ENCODE data around the gene PSMG4. TPM values are rescaled to one million over a fixed set of nuclear protein-coding genes. Genes with fewer than 3 reads are reported as not detected.

PSMG4 gene
- total RNA-seq, 2 donors from 2014 or later = 9.9 to 13.8 TPM

DNA sequence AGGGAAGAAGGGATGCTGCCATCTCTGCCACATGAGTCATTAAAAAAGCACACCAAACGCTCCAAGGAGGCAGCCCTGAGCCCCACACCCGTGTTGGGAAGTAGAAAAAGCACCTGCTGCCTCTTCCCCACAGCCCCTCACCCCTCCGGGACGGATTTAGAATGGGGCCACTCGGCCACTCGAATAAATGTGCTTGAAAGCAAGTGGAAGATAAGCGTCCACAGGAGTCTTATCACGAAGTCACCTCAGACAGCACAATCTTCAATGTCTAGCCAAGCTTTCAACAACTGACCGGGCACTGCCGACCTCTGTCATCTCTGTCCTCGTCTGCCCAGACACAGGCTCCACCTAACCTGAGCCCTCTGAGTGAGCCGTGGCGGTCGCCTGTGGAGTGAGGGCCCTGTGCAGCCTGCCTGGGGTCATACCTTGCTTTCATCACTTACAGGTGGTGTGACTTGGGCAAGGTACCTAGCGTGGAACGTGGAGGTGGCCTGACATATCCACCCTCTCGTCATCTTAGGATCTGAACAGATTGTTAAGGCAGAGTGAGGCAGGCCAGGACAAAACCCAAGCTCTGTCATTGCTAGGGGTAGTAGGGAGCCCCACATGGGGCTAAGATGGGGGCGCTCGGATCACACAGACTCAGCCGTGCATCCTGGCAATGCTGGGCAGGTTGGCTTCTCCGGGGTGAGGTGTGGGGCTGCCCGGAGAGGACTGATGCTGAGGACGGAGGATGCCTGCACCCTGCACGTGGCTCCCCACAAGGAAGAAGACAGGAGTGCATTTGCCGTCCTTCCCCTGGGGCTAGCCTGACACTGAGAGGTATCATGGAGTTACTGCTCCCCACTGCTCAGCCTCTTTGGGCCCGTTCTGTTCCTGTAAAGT lies 34.8 kb downstream of the PSMG4 start:
- intact Hi-C loops (cut with DNase I, micrococcal nuclease) = loop anchor here in 1 of 2 donors (10.0 kb wide), 1 partner anchor 171 kb away; no protein-coding TSS in a partner anchor
- ATAC-seq (no peak), DNase-seq (peak in 1 of 2 donors; percentile 18)

DNA sequence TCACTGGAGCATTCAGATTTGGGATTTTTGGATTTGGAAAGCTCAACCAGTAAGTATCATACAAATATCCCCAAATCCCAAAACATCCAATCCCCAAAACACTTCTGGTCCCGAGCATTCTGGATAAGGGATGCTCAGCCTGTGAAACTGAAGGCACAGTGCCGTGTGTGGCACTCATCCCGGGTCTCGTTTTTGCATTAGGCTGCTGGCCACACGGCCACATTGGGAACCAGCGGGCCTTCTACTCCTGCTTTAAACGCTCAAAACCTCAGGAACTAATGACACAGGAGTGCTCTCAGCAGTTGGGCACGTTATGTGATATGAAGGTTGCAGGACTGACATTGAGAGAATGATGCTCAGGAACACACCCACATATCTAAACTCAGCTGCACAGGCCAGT lies 35.6 kb downstream of the PSMG4 start:
- ATAC-seq = no peak
- DNase-seq = peak in 1 of 2 donors; percentile 7
- intact Hi-C loops (cut with DNase I, micrococcal nuclease) = loop anchor here in 1 of 2 donors (10.0 kb wide), 1 partner anchor 170 kb away; no protein-coding TSS in a partner anchor

DNA sequence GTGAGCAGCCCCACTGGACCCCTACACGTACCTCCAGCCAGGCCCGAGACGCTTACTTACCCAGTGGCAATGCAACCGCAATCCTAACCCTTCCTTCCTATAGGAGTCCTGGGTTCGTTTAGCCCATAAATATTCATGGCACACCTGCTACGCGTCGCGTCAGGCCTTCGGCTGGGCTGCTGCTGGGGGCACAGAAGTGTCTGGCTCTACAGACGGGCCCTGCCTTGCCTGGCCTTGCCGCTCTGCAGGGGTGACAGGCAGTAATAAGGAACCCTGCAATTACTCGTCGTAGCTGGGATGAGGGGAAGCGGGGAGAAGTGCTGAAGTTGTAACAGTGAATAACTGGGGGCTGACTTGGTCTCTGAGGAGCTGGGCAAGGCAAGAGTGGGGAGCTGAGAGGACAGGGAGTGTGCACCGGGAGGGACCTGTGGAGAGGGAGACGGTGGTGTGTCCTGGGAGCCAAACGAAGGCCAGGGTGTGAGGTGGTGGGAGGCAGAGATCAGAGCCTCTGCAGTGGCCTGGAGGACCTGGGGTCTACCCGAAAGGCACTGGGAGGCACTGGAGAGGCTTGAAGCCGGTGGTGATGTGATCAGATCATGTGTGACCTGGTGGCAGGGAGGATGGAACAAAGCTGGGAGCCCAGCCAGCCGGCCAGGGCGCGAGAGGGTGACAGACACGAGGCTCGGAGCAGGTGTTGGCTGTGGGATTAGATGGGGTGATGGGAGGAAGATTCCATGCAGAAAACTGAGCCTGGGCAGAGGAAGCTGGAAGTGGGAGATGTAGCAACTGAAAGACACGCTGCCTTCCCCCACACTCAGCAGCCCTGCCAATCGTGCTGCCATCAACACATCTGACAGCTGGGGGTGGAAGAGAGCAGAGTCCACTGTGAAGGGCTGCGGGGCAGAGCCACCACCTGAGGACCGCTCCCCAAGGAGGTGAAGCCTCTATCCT lies 36.4 kb downstream of the PSMG4 start:
- intact Hi-C loops (cut with DNase I, micrococcal nuclease) = loop anchor here in 1 of 2 donors (10.0 kb wide), 1 partner anchor 170 kb away; no protein-coding TSS in a partner anchor
- DNase-seq (peak in 1 of 2 donors; percentile 33), ATAC-seq (peak; percentile 73)

DNA sequence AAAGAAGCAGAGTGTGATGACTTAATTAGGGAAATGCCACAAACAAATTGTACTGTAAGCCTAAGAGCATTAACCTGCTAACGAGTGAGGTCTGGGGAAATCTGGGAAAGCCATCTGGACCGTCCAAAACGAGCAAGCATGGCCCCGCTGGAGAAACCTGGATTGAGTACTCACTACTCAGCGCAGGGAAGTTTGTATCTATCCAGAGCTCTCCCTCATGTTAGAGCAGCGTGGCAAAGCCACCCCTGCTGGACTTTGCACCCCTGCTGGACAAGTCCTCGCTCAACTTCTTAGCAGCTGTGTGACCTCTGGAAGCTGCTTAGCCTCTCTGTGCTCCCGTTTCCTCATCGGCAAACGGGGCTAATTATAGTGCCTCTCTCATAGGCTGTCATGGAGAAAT lies 37.3 kb downstream of the PSMG4 start:
- DNase-seq = peak in 1 of 2 donors; percentile 21
- intact Hi-C loops (cut with DNase I, micrococcal nuclease) = loop anchor here in 1 of 2 donors (10.0 kb wide), 1 partner anchor 169 kb away; no protein-coding TSS in a partner anchor
- ATAC-seq = peak; percentile 52

DNA sequence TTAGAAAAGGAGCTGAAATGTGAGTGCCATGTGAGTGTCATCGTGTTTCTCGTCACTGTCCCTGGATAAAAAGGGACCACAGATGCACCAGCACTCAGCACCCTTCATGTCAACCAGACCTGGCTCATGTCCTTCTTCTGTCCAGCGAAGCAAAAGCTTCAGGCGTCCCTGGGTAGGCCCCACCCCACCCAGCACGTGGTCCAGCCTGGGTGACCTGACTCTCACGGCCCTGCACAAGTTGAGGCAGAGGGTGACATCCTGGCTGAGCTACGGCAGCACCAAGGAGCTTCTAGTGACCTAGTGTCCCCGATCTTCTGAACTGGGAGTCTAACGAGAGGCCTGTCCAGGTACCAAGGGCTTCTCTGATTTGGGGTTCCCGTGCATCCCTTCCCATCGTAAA lies 37.8 kb downstream of the PSMG4 start:
- peak in 1 of 2 donors; percentile 9 for DNase-seq
- ATAC-seq = no peak
- intact Hi-C loops (cut with DNase I, micrococcal nuclease) = loop anchor here in 1 of 2 donors (10.0 kb wide), 1 partner anchor 168 kb away; no protein-coding TSS in a partner anchor

DNA sequence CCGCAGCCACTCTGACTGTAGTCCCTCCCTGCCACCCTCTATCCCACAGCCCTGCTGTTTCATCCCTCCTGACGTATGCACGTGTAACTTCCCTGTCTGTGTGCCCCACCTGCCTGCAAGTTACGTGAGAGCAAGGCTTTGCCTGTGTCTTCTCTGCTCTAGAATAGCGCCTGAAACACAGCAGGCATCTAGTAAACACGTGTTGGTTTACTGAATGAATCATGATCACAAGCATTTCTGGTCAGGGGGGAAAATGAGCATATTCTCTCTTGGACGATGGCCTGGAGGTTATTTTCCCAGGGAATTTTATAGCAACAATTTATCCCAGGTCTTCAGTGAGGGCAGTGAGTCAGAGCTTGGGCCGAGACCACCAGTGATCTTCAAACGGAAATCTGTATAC lies 38.3 kb downstream of the PSMG4 start:
- DNase-seq (no peak), ATAC-seq (no peak)
- intact Hi-C loops (cut with DNase I, micrococcal nuclease) = loop anchor here in 1 of 2 donors (10.0 kb wide), 1 partner anchor 168 kb away; no protein-coding TSS in a partner anchor

DNA sequence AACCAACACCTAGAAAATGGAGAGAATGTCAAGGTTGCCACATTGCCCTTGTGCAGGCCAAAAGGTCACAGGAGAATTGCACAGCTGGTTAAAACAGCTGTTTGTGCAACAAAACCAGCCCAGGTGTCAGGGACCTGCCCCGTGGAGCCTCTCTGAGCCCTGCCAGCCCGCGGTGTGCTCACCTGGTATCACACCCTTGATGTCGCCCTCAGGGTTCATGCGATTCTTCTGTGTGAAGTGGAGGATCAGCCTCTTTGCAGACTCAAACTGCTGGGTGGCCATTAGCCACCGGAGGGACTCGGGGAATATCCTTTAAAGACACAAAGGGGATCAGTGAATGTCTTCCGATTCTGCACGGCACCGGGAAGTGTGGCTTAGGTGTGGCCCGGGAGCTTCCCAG lies 39.2 kb downstream of the PSMG4 start:
- intact Hi-C loops (cut with DNase I, micrococcal nuclease) = loop anchor here in 1 of 2 donors (10.0 kb wide), 1 partner anchor 167 kb away; no protein-coding TSS in a partner anchor
- DNase-seq (peak in 1 of 2 donors; percentile 12), ATAC-seq (peak; percentile 19)

DNA sequence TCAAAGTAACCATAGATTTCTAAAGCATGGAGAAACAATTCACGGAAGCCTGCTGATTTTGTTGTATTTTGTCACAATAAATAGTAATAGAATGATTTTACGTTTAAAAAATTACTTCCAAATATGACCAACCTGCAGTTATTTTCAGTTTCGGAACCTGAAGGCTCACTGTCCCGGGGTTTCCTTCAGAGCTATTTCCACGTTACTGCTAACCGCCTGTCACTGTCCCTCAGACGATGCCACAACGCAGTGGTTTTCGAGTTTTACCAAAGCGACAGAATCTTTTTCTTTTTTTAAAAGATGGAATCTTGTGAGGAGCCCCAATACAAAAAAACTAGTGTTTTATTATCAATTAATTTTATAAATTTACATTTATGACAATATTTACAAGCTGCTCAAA lies 40.5 kb downstream of the PSMG4 start:
- ATAC-seq = no peak
- DNase-seq = no peak
- intact Hi-C loops (cut with DNase I, micrococcal nuclease) = loop anchor here in 1 of 2 donors (10.0 kb wide), 1 partner anchor 166 kb away; no protein-coding TSS in a partner anchor

DNA sequence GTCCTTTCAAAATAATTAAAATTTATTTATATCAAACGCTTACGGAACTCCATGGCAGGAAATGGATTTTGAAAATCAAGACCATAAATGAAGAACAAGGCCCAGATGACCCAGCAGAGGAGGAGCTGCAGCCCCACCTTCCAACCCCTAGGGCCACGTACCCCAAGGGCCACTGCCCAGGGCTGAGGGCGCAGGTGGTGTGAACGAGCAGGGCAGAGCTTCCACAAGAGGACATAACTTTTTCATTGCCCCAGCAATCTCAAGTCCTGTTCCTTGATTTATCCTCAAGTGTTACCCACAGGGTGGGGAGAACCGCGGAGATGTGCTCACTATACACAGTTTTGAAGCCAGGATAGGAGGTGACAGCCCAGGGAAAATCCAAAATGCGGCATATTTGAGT lies 42.8 kb downstream of the PSMG4 start:
- intact Hi-C loops (cut with DNase I, micrococcal nuclease) = no loop called here
- ATAC-seq = no peak
- DNase-seq = peak in 1 of 2 donors; percentile 3

DNA sequence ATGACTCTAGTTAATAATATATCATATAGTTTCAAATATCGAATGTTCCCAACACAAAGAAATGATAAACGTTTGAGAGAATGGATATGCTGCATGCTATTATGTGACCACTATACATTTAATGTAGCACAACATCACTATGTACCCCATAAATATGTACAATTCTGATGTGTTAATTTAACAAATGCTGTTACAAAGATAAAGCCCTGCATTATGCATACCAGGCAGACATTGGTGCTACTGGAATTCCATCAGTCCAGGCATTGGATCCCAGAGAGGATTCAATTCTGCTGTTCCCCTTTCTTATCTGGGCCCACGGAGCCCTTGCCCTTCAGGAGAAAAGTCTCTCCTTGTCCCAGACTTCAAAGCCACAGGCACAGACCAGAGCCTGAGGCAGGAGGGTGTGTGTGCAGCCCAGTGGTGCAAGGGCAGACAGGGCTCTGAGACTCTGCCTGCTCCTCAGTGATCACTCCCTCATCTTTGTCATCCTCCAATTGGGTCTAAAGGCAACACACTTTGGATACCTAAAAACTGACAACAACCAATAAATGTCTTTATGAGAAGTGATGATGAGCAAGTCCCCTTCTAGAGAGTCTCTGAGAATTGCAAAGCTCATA lies 45.2 kb downstream of the PSMG4 start:
- no peak for DNase-seq
- no peak for ATAC-seq
- intact Hi-C loops (cut with DNase I, micrococcal nuclease) = no loop called here

DNA sequence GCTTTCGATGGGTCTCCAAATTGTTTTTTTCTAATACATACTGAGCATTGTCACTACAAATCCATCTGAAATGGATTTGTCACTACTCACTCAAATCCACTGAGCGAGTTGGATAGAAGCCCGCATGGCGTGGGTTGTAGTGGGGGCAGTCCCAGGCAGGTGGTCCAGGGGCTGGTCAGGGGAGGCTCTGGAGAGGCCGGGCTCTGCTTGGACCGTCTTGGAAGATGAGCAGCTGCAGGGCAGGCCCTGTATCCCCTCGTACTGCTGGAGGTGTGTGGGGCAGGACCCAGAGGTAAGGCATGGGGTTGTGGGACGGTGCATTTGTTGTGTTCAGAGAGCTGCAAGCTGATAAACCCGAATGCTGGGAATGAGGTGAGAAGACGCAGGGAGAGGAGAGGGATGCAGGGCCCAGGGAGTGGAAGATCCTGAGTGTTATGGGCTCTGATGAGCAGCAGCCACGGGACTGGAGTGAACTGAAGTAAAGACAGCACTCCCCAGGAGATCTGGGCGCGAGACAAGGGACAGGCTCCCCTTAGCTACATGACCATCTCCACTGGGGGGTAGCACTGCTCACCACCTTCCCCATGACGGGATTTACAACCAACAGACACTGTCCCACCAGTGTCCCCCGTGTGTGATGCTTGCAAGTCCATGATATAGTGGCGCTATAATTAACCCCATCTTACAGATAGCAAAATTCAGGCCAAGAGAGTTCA lies 45.9 kb downstream of the PSMG4 start:
- intact Hi-C loops (cut with DNase I, micrococcal nuclease) = no loop called here
- ATAC-seq = peak; percentile 13
- no peak for DNase-seq

DNA sequence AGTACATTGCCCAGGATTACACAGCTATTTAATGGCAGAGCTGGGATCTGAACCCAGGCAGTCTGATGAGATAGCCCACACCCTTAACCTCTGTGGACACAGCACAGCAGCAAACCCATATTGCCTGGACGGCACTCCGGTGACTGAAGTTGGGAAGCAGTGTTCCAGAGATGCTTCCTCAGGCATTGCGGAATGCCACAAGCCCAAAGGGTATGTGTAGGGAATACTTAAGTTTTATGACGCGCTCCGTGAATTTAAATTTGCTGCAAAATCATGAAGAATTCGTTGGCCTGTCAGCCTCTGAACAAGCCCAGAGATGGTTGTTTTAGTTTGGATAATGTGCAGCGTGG lies 46.4 kb downstream of the PSMG4 start:
- DNase-seq = no peak
- intact Hi-C loops (cut with DNase I, micrococcal nuclease) = no loop called here
- no peak for ATAC-seq

DNA sequence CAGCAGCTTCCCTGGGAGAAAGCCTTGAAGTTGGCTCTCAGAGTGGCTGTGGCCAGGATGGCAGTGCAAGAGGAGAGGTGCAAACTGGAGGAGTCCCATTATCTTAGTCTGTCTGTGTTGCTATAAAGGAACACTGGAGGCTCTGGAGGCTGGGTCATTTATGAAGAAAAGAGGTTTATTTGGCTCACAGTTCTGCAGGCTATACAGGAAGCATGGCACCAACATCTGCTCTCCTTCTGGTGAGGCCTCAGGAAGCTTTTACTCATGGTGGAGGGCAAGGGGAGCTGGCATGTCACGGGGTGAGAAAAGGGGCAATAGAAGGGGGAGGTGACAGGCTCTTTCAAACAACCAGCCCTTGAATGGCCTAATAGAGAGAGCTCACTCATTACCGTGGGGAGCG lies 47.1 kb downstream of the PSMG4 start:
- intact Hi-C loops (cut with DNase I, micrococcal nuclease) = no loop called here
- DNase-seq (no peak), ATAC-seq (no peak)

DNA sequence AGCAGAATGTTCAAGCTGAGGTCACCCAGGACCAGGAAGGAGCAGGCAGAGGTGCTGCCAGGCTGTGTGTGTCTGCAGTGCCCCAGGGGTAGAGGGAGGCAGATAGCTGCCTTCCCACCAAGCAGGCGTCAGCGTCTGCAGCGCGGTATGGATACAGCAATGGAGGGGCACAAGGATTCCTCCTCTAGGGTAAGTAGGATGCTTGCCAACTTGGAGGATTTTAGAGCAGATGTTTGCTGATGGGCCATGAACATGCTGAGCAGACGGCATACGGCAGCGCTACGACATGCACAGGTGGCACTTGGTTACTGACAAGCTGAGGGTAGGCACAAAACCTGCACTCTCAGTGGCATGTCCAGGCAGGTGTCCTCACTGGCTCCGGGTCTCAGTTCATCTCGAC lies 48.1 kb downstream of the PSMG4 start:
- intact Hi-C loops (cut with DNase I, micrococcal nuclease) = no loop called here
- ATAC-seq (no peak), DNase-seq (no peak)

DNA sequence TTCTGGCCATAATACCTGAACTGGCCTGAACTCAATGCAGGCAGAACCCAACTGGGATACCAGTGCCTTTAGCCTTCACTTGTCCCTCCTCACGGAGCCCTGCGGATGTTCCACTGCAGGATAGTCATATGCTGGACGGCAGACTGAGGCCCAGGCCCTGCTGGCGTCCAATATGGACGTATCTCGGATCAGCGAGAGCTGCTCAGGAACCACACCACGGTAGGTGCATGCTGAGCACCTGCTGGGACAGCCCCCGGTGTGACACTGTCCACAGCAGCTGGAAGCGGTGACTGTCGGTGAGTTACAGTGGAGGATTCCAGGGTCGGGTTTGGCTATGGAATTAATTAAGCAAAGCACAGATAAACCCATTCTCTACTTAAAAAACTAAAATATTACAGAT lies 48.7 kb downstream of the PSMG4 start:
- DNase-seq (no peak), ATAC-seq (no peak)
- intact Hi-C loops (cut with DNase I, micrococcal nuclease) = no loop called here

DNA sequence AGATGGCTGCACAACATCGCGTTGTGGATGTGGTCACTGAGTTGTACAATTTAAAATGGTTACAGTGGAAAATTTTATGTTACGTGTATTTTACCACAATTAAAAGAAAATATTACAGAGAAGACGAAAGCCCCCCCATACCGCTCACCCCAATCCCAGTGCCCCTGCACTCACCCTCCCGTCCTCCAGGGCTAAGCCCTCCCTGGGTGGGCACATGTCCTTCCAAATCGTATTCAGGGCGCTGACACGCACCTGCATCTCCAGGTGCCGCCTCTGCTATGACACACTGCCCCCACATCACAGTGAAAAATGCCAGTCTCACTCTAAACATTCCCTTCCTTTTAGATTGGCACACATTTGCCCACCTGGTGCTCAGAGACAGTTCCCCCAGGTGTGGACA lies 49.4 kb downstream of the PSMG4 start:
- intact Hi-C loops (cut with DNase I, micrococcal nuclease) = no loop called here
- ATAC-seq = no peak
- no peak for DNase-seq

DNA sequence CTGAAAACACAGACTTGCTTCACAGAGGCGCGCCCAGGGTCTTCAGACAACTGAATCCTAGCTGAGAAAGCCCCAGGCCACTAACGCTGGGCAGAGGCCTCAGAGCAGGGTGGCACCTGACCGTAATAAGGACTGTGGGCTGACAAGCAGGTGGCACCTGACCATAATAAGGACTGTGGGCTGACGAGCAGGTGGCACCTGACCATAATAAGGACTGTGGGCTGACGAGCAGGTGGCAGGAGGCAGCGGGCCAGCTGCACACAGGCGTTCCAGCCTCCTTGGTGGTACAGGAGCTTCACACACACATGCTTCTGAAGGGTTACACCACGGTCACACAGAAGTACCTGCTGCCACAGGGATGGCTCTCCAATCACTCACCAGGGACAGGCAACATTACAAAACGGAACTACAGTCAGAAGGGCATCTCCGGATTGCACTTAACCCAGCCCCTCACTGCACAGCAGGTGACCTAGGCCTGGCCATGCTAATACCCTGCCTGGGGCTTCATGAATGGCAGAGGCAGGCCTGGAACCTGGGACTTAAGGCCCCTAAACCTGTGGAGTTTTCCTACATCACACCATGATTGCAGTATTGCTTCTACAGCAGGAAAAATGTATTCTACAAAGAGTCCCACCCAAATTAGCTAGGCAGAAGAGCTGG lies 50.8 kb downstream of the PSMG4 start:
- intact Hi-C loops (cut with DNase I, micrococcal nuclease) = no loop called here
- DNase-seq (no peak), ATAC-seq (peak; percentile 38)

DNA sequence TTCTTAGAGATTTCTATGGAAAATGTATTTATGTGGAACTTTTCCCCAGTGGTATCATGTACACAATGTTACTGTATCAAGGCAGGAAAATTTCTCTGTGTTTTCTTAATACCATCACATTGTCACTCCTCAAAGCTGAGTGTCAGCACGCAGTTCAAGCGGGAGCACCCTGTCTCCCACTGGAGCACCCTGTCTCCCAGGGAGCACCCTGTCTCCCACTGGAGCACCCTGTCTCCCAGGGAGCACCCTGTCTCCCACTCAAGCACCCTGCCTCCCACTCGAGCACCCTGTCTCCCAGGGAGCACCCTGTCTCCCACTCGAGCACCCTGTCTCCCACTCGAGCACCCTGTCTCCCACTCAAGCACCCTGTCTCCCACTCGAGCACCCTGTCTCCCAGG lies 51.3 kb downstream of the PSMG4 start:
- intact Hi-C loops (cut with DNase I, micrococcal nuclease) = no loop called here
- no peak for DNase-seq
- no peak for ATAC-seq
